HEK293 (cell line): Measurements from ENCODE around the gene GNA12.

Source experiments
- CTCF ChIA-PET: fragments of 350-600 bp; formaldehyde crosslinking; extraction: SDS; loops from one replicate; lab custom pipeline; 2021; ENCODE audit warnings: antibody characterized with exemption; lab: Yijun Ruan, JAX
- POLR2A ChIA-PET: fragments of 300-600 bp; formaldehyde crosslinking; extraction: SDS; loops from one replicate; lab custom pipeline; 2020; ENCODE audit warnings: antibody characterized with exemption, inconsistent platforms; lab: Yijun Ruan, JAX
- H3K27ac ChIP-seq: fragments of 200-500 bp; sonication (Bioruptor generic); 2 replicates; pipeline ENCODE4 v1.5.1; 2014; ENCODE audit warnings: low read depth, low read length, control low read depth, inconsistent platforms; ENCODE audit errors: extremely low read depth
- H3K36me3 ChIP-seq, 2 experiments: fragments of 200-500 bp in 1 of 2; sonication (Bioruptor generic) in 1 of 2; 1 replicate in 1 of 2; 2 replicates in 1 of 2; pipeline ENCODE4 v1.5.1; 2014 to 2017; ENCODE audit warnings: inconsistent platforms in 2 of 2, low read length in 2 of 2; ENCODE audit not compliant: control insufficient read depth in 2 of 2, insufficient read depth in 1 of 2
- H3K4me1 ChIP-seq: fragments of 200-500 bp; sonication (Bioruptor generic); 2 replicates; pipeline ENCODE4 v1.5.1; 2014; ENCODE audit warnings: mild to moderate bottlenecking, low read length, inconsistent platforms; ENCODE audit not compliant: control insufficient read depth, insufficient read depth
- H3K4me3 ChIP-seq: 2 replicates; pipeline ENCODE4 v1.5.1; 2011; ENCODE audit warnings: low read depth, mild to moderate bottlenecking, control low read depth, low read length, moderate library complexity
- H3K9me3 ChIP-seq: fragments of 200-500 bp; sonication (Bioruptor generic); 2 replicates; pipeline ENCODE4 v1.5.1; 2014; ENCODE audit warnings: low read depth, low read length, inconsistent platforms; ENCODE audit not compliant: control insufficient read depth, insufficient read depth
- HIC1 ChIP-seq: fragments of 450-650 bp; formaldehyde crosslinking; IDR thresholded peaks from 2 replicates; pipeline ENCODE4 v1.5.1; 2016; ENCODE audit warnings: missing biosample characterization, missing genetic modification characterization
- HOXA7 ChIP-seq: sonication (generic); formaldehyde crosslinking; IDR thresholded peaks from 2 replicates; pipeline ENCODE4 v1.8.1; 2022; ENCODE audit warnings: missing genetic modification reagents, borderline replicate concordance
- HOXD13 ChIP-seq: sonication (generic); formaldehyde crosslinking; IDR thresholded peaks from 2 replicates; pipeline ENCODE4 v1.8.0; 2022; ENCODE audit warnings: missing genetic modification reagents, borderline replicate concordance
- KLF1 ChIP-seq: fragments of 450-650 bp; formaldehyde crosslinking; IDR thresholded peaks from 2 replicates; pipeline ENCODE4 v1.5.1; 2016; ENCODE audit warnings: missing biosample characterization, missing genetic modification characterization
- RBAK ChIP-seq: fragments of 450-650 bp; formaldehyde crosslinking; IDR thresholded peaks from 2 replicates; pipeline ENCODE4 v1.5.1; 2016; ENCODE audit warnings: missing biosample characterization, missing genetic modification characterization
- ZBTB17 ChIP-seq: fragments of 450-650 bp; formaldehyde crosslinking; IDR thresholded peaks from 2 replicates; pipeline ENCODE4 v1.5.1; 2016; ENCODE audit warnings: missing biosample characterization, missing genetic modification characterization
- ZBTB21 ChIP-seq: fragments of 450-650 bp; formaldehyde crosslinking; IDR thresholded peaks from 2 replicates; pipeline ENCODE4 v1.5.1; 2017; ENCODE audit warnings: missing biosample characterization, missing genetic modification characterization
- ZEB2 ChIP-seq: fragments of 450-650 bp; formaldehyde crosslinking; IDR thresholded peaks from 2 replicates; pipeline ENCODE4 v1.5.1; 2016; ENCODE audit warnings: missing biosample characterization, missing genetic modification characterization
- ZFHX2 ChIP-seq: fragments of 450-650 bp; formaldehyde crosslinking; conservative IDR thresholded peaks from 2 replicates; pipeline ENCODE4 v1.5.1; 2016; ENCODE audit warnings: missing biosample characterization, missing genetic modification characterization
- ZFP37 ChIP-seq: fragments of 450-650 bp; formaldehyde crosslinking; IDR thresholded peaks from 2 replicates; pipeline ENCODE4 v1.5.1; 2016; ENCODE audit warnings: missing biosample characterization, missing genetic modification characterization
- ZNF10 ChIP-seq: fragments of 450-650 bp; formaldehyde crosslinking; IDR thresholded peaks from 2 replicates; pipeline ENCODE4 v1.5.1; 2017; ENCODE audit warnings: missing biosample characterization, missing genetic modification characterization
- ZNF16 ChIP-seq: fragments of 450-650 bp; formaldehyde crosslinking; IDR thresholded peaks from 2 replicates; pipeline ENCODE4 v1.5.1; 2016; ENCODE audit warnings: low read depth, missing biosample characterization, missing genetic modification characterization
- ZNF174 ChIP-seq: fragments of 450-650 bp; formaldehyde crosslinking; IDR thresholded peaks from 2 replicates; pipeline ENCODE4 v1.5.0; 2017; ENCODE audit warnings: missing biosample characterization, mild to moderate bottlenecking, missing genetic modification characterization
- ZNF266 ChIP-seq: fragments of 450-650 bp; formaldehyde crosslinking; IDR thresholded peaks from 2 replicates; pipeline ENCODE4 v1.5.1; 2016; ENCODE audit warnings: missing biosample characterization, missing genetic modification characterization, low read depth
- ZNF335 ChIP-seq: fragments of 450-650 bp; formaldehyde crosslinking; conservative IDR thresholded peaks from 2 replicates; pipeline ENCODE4 v1.5.1; 2016; ENCODE audit warnings: missing biosample characterization, missing genetic modification characterization
- ZNF433 ChIP-seq: fragments of 450-650 bp; formaldehyde crosslinking; IDR thresholded peaks from 2 replicates; pipeline ENCODE4 v1.5.1; 2016; ENCODE audit warnings: missing biosample characterization, missing genetic modification characterization, low read depth
- ZNF449 ChIP-seq: fragments of 450-650 bp; formaldehyde crosslinking; IDR thresholded peaks from 2 replicates; pipeline ENCODE4 v1.5.1; 2017; ENCODE audit warnings: missing biosample characterization, mild to moderate bottlenecking, missing genetic modification characterization, moderate library complexity
- ZNF510 ChIP-seq: fragments of 450-650 bp; formaldehyde crosslinking; IDR thresholded peaks from 2 replicates; pipeline ENCODE4 v1.5.1; 2018; ENCODE audit warnings: mild to moderate bottlenecking, missing genetic modification characterization, missing biosample characterization; ENCODE audit not compliant: insufficient replicate concordance
- ZNF530 ChIP-seq: fragments of 450-650 bp; formaldehyde crosslinking; IDR thresholded peaks from 2 replicates; pipeline ENCODE4 v1.5.1; 2016; ENCODE audit warnings: low read depth, missing biosample characterization, missing genetic modification characterization
- ZNF600 ChIP-seq: fragments of 450-650 bp; formaldehyde crosslinking; IDR thresholded peaks from 2 replicates; pipeline ENCODE4 v1.5.1; 2016; ENCODE audit warnings: missing biosample characterization, missing genetic modification characterization
- ZNF626 ChIP-seq: fragments of 450-650 bp; sonication (Bioruptor Pico); formaldehyde crosslinking; IDR thresholded peaks from 2 replicates; pipeline ENCODE4 v1.5.1; 2018; ENCODE audit warnings: missing biosample characterization, missing genetic modification characterization, inconsistent platforms
- ZNF629 ChIP-seq: fragments of 450-650 bp; formaldehyde crosslinking; IDR thresholded peaks from 2 replicates; pipeline ENCODE4 v1.5.1; 2017; ENCODE audit warnings: missing biosample characterization, missing genetic modification characterization
- TF ChIP-seq, protein P1 (sequence below): fragments of 450-650 bp; formaldehyde crosslinking; IDR thresholded peaks from 2 replicates; pipeline ENCODE4 v1.5.1; 2016; ENCODE audit warnings: missing biosample characterization, missing genetic modification characterization
- TF ChIP-seq, protein P2 (sequence below): fragments of 450-650 bp; IDR thresholded peaks from 2 replicates; pipeline ENCODE4 v1.5.1; 2018; ENCODE audit warnings: missing biosample characterization, mild to moderate bottlenecking, missing genetic modification characterization
- TF ChIP-seq, protein P3 (sequence below): fragments of 450-650 bp; formaldehyde crosslinking; IDR thresholded peaks from 2 replicates; pipeline ENCODE4 v1.5.1; 2017; ENCODE audit warnings: missing biosample characterization, missing genetic modification characterization

GNA12 gene

GRCh38 chr7:2758673-2759616 is 85.2 kb downstream of the GNA12 start (continued):
- TF ChIP-seq, protein P1, sequence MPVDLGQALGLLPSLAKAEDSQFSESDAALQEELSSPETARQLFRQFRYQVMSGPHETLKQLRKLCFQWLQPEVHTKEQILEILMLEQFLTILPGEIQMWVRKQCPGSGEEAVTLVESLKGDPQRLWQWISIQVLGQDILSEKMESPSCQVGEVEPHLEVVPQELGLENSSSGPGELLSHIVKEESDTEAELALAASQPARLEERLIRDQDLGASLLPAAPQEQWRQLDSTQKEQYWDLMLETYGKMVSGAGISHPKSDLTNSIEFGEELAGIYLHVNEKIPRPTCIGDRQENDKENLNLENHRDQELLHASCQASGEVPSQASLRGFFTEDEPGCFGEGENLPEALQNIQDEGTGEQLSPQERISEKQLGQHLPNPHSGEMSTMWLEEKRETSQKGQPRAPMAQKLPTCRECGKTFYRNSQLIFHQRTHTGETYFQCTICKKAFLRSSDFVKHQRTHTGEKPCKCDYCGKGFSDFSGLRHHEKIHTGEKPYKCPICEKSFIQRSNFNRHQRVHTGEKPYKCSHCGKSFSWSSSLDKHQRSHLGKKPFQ (tag by site-specific recombination), result no peak
- TF ChIP-seq ZNF510 (tag by site-specific recombination) (peak; percentile 69), ZNF266 (tag by site-specific recombination) (peak; percentile 72; the same call in 1 of the 2 replicates), ZNF16 (no peak), ZNF530 (tag by site-specific recombination) (0 out of 2 replicates have a peak, but pooled peaks have one; percentile 56), KLF1 (tag by site-specific recombination) (no peak), RBAK (peak; percentile 49; the same call in 1 of the 2 replicates), ZNF433 (tag by site-specific recombination) (peak; percentile 85), ZNF174 (tag by site-specific recombination) (no peak)

GRCh38 chr7:2757904-2758672 is 86.0 kb downstream of the GNA12 start:
- H3K4me1 ChIP-seq, result peaks cover 6% of the 10 kb centered on the region
- POLR2A ChIA-PET, result interaction anchor here (0.9 kb wide), 1 partner anchor 63 kb away, joined by 3 read pairs; no protein-coding TSS in a partner anchor
- CTCF ChIA-PET, result interaction anchor here (0.7 to 1.0 kb wide), 8 partner anchors 21 to 1721 kb away, joined by 3 to 6 read pairs (median 4); no protein-coding TSS in a partner anchor
- no peak overlapping the region for H3K4me3 ChIP-seq
- H3K27ac ChIP-seq, result peak overlapping the region; percentile 45
- H3K36me3 ChIP-seq, result no peaks in the 10 kb centered on the region
- H3K9me3 ChIP-seq, result no peaks in the 10 kb centered on the region
- no peak for TF ChIP-seq HOXD13 (CRISPR knock-in tag)
- no peak for TF ChIP-seq ZNF449 (tag by site-specific recombination)
- peak; percentile 48; the same call in 1 of the 2 replicates for TF ChIP-seq ZFHX2 (tag by site-specific recombination)
- peak; percentile 61 for TF ChIP-seq ZBTB17 (tag by site-specific recombination)
- TF ChIP-seq ZEB2 (tag by site-specific recombination), result peak; percentile 86
- TF ChIP-seq, protein P2, sequence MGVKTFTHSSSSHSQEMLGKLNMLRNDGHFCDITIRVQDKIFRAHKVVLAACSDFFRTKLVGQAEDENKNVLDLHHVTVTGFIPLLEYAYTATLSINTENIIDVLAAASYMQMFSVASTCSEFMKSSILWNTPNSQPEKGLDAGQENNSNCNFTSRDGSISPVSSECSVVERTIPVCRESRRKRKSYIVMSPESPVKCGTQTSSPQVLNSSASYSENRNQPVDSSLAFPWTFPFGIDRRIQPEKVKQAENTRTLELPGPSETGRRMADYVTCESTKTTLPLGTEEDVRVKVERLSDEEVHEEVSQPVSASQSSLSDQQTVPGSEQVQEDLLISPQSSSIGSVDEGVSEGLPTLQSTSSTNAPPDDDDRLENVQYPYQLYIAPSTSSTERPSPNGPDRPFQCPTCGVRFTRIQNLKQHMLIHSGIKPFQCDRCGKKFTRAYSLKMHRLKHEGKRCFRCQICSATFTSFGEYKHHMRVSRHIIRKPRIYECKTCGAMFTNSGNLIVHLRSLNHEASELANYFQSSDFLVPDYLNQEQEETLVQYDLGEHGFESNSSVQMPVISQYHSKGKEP, result 0 out of 2 replicates have a peak, but pooled peaks have one; percentile 45
- peak; percentile 95 for TF ChIP-seq ZNF629 (tag by site-specific recombination)
- 0 out of 2 replicates have a peak, but pooled peaks have one; percentile 40 for TF ChIP-seq ZFP37 (tag by site-specific recombination)
- 0 out of 2 replicates have a peak, but pooled peaks have one; percentile 39 for TF ChIP-seq HIC1 (tag by site-specific recombination)
- TF ChIP-seq ZNF335 (tag by site-specific recombination), result peak; percentile 37; the same call in 1 of the 2 replicates
- peak; percentile 87 for TF ChIP-seq ZBTB21 (tag by site-specific recombination)
- TF ChIP-seq, protein P3, sequence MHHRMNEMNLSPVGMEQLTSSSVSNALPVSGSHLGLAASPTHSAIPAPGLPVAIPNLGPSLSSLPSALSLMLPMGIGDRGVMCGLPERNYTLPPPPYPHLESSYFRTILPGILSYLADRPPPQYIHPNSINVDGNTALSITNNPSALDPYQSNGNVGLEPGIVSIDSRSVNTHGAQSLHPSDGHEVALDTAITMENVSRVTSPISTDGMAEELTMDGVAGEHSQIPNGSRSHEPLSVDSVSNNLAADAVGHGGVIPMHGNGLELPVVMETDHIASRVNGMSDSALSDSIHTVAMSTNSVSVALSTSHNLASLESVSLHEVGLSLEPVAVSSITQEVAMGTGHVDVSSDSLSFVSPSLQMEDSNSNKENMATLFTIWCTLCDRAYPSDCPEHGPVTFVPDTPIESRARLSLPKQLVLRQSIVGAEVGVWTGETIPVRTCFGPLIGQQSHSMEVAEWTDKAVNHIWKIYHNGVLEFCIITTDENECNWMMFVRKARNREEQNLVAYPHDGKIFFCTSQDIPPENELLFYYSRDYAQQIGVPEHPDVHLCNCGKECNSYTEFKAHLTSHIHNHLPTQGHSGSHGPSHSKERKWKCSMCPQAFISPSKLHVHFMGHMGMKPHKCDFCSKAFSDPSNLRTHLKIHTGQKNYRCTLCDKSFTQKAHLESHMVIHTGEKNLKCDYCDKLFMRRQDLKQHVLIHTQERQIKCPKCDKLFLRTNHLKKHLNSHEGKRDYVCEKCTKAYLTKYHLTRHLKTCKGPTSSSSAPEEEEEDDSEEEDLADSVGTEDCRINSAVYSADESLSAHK (tag by site-specific recombination), result peak; percentile 68
- TF ChIP-seq HOXA7 (CRISPR knock-in tag), result no peak
- peak; percentile 98 for TF ChIP-seq ZNF10
- peak; percentile 93 for TF ChIP-seq ZNF600 (tag by site-specific recombination)
- no peak for TF ChIP-seq ZNF626
